ENCODE measurements around the gene RADIL.

Gene RADIL

GRCh38 chr7:4833176-4833575 lies 50.3 kb downstream of the RADIL start:
- in situ Hi-C loops (cut with HindIII; ENCODE audit: low pct_ligation_motif_present, low sequenced_read_pairs), result no loop called here
- no peaks in the 10 kb centered on the region for H3K27me3 ChIP-seq (replicated peaks)
- no peak overlapping the region for H3K27ac ChIP-seq
- H3K36me3 ChIP-seq (replicated peaks), result no peaks in the 10 kb centered on the region
- no peak for DNase-seq
- no peak overlapping the region for H3K4me3 ChIP-seq (ENCODE audit: low read depth, low read length)
- no peak for TF ChIP-seq CTCF (IDR thresholded peaks at IDR 0.05; ENCODE audit: low read depth, low read length, missing control alignments)

GRCh38 chr7:4832711-4833110 lies 50.8 kb downstream of the RADIL start:
- Histone ChIP-seq H3K27me3 (replicated peaks) (no peaks in the 10 kb centered on the region), H3K27ac (no peak overlapping the region), H3K4me3 (ENCODE audit: low read depth, low read length) (no peak overlapping the region), H3K36me3 (replicated peaks) (no peaks in the 10 kb centered on the region)
- DNase-seq, result no peak
- in situ Hi-C loops (cut with HindIII; ENCODE audit: low pct_ligation_motif_present, low sequenced_read_pairs), result no loop called here
- no peak for TF ChIP-seq CTCF (IDR thresholded peaks at IDR 0.05; ENCODE audit: low read depth, low read length, missing control alignments)

- H3K4me3 ChIP-seq (ENCODE audit: low read depth, low read length), result no peak overlapping the region
- H3K27me3 ChIP-seq (replicated peaks), result no peaks in the 10 kb centered on the region
- in situ Hi-C loops (cut with HindIII; ENCODE audit: low pct_ligation_motif_present, low sequenced_read_pairs), result no loop called here
- DNase-seq, result no peak
- no peak overlapping the region for H3K27ac ChIP-seq
- no peak for TF ChIP-seq CTCF (IDR thresholded peaks at IDR 0.05; ENCODE audit: low read depth, low read length, missing control alignments)
- H3K36me3 ChIP-seq (replicated peaks), result no peaks in the 10 kb centered on the region
These were observed 51.6 kb downstream of the RADIL start for GRCh38 chr7:4831723-4832495.

- H3K27me3 ChIP-seq (replicated peaks), result no peaks in the 10 kb centered on the region
- peak; percentile 43 for DNase-seq
- no peak overlapping the region for H3K4me3 ChIP-seq (ENCODE audit: low read depth, low read length)
- H3K27ac ChIP-seq, result no peak overlapping the region
- TF ChIP-seq CTCF (IDR thresholded peaks at IDR 0.05; ENCODE audit: low read depth, low read length, missing control alignments), result peak; percentile 94
- in situ Hi-C loops (cut with HindIII; ENCODE audit: low pct_ligation_motif_present, low sequenced_read_pairs), result no loop called here
- no peaks in the 10 kb centered on the region for H3K36me3 ChIP-seq (replicated peaks)
These were observed 53.3 kb downstream of the RADIL start for GRCh38 chr7:4830176-4830575.

GRCh38 chr7:4828720-4829383 lies 54.7 kb downstream of the RADIL start:
- in situ Hi-C loops (cut with HindIII; ENCODE audit: low pct_ligation_motif_present, low sequenced_read_pairs), result no loop called here
- DNase-seq, result no peak
- Histone ChIP-seq H3K27ac (no peak overlapping the region), H3K36me3 (replicated peaks) (no peaks in the 10 kb centered on the region), H3K4me3 (ENCODE audit: low read depth, low read length) (no peak overlapping the region), H3K27me3 (replicated peaks) (no peaks in the 10 kb centered on the region)
- no peak for TF ChIP-seq CTCF (IDR thresholded peaks at IDR 0.05; ENCODE audit: low read depth, low read length, missing control alignments)

All from brain microvascular endothelial cell (primary cell).